GM19328 (cell line): Measurements from ENCODE around the gene HMSD.

Source experiments
- ATAC-seq: cut with Tn5 transposase; IDR thresholded peaks from one replicate; pipeline ENCODE4 v1.9.1; 2021; ENCODE audit warnings: mild to moderate bottlenecking, moderate library complexity; ENCODE audit not compliant: unreplicated experiment

The HMSD gene

GRCh38 chr18:63987743-63988142 lies 38.6 kb downstream of the HMSD start:
- no peak for ATAC-seq

GRCh38 chr18:63992751-63993150 lies 43.6 kb downstream of the HMSD start:
- no peak for ATAC-seq

DNA sequence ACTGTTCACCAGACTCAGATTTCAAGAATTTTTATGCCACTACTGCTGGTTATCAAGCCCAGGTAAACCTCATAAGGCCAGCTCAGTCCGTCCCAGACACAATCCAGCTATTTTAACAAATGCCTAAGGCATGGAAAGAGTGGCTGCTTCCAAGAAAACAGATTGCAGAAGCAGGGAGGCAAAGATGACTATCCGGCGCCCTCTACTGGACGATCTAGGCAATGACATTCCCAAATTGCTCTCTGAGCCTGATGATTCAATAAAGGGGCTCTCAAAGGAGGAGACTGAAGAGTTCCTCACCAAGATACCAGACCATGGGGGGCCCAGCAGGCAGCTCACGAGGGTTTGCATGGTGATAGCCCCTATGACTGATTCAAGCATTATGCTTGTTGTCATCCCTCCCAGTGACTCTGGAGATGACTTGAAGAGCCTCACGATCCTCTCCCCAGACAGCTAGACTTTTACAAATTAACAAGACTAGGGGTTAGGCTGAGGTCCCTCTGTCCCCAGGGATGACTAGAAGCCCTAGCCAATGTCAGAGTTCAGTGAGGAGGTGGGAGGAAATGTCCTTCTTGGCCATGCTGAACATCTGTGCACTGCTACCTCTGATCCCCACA lies 45.8 kb downstream of the HMSD start:
- no peak for ATAC-seq

DNA sequence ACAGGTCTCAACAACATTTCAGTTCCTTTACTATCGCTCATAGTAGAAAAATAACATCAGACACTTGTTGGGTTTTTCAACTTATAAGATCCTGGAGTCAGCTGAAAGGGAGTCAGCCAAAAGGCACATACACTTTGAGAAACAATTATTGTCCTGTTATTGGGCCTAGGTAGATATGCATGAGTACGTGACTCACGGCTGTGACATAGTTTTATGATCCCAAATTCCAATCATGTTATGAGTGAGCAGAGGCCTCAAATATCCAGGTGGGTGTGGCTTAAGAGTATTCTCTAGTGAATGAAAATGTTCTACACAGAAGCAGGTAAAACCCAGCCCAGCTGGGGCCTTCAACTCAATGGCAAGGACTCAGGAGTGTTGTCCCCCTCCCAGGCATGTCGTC lies 47.9 kb downstream of the HMSD start:
- no peak for ATAC-seq

GRCh38 chr18:63997606-63998005 lies 48.5 kb downstream of the HMSD start:
- no peak for ATAC-seq

DNA sequence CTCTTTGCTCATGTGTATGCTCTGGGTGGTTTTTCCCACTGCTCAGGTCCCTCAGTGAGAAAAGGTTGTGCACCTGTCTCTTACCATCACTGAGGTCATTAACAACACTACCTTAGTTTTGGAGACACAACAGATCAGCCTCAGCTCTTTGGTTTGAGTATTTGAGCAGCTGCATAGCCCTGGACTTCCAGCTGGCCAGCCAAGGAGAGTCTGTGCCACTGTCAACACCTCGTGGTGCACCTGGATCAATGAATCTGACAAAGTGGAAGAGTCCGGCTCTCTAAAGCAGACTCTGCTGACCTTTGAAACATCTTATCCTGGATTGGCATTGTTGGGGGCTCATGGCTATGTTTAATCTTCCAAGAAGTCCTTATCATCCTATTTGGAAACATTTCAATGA lies 50.8 kb downstream of the HMSD start:
- ATAC-seq: no peak

DNA sequence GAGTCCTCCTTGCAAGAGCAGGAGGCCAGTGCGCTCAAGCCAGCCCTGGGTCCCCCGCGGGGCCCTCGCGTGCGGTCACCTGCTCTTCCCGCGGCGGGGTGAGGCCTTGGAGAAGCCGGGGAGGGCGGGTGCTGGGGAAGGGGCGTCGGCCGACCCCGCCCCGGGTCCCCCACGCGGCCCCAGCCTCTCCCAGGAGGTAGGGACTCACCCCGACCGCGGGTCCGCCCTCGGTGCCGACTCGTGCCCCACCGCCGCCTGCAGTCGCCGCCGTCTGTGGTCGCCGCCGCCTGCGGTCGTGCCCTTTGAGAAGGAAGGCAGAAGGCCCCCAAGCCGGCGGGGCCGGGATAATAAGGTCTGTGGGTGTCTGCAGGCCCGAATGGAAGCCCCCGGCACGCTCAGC lies 53.5 kb downstream of the HMSD start:
- no peak for ATAC-seq

DNA sequence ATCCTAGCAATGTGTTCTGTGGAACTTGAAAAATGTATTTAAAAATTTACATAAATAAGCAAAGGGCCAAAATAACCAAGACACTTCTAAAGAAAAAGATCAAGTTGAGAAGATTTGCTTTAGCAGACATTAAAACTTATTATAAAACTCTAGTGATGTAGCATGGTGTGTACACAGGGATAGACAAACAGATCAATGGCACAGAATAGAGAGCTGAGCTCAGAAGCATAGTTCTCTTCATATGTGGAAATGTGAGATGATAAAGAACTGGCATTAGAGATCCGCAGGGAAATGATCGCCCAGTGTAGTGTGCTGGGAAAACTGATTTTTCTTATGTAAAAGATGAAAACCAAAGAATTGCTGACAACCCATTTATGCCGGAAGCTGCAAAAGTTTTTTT lies 60.2 kb downstream of the HMSD start:
- no peak for ATAC-seq
